Measurements from ENCODE around the gene TLN1.

DNA sequence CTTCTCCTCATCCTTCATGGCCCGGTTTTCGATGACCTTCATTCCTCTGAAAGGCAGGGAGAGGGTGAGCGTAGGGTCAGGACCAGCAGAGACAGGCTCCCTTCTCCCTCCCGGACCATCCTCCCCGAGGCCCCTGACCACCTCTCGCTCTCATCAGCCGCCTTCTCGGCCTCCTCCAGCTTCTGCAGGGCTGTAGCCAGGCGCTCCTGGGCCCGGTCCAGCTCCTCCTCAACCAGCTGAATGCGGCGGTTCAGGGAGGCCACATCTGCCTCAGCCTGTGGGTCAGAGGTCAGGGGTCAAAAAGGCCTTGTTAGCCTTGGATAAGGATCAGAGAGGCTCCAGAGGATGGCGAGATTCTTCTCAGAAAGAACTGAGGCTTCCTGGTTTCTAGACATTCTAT lies 46.5 kb downstream of the TLN1 start:
- TF ChIP-seq, protein P1, sequence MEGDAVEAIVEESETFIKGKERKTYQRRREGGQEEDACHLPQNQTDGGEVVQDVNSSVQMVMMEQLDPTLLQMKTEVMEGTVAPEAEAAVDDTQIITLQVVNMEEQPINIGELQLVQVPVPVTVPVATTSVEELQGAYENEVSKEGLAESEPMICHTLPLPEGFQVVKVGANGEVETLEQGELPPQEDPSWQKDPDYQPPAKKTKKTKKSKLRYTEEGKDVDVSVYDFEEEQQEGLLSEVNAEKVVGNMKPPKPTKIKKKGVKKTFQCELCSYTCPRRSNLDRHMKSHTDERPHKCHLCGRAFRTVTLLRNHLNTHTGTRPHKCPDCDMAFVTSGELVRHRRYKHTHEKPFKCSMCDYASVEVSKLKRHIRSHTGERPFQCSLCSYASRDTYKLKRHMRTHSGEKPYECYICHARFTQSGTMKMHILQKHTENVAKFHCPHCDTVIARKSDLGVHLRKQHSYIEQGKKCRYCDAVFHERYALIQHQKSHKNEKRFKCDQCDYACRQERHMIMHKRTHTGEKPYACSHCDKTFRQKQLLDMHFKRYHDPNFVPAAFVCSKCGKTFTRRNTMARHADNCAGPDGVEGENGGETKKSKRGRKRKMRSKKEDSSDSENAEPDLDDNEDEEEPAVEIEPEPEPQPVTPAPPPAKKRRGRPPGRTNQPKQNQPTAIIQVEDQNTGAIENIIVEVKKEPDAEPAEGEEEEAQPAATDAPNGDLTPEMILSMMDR (IDR thresholded peaks at IDR 0.05; ENCODE audit: low read length), result no peak
- no peak for TF ChIP-seq EZH2 (IDR thresholded peaks at IDR 0.05; ENCODE audit: borderline replicate concordance, low read length)

All from OCI-LY1 (cell line).